ENCODE data around the gene CIROP. TPM values are rescaled to one million over a fixed set of nuclear protein-coding genes. Genes with fewer than 3 reads are reported as not detected.

CIROP gene
- total and polyA plus RNA-seq, 2 donors from 2014 or later = not detected

- Histone ChIP-seq H3K9ac (ENCODE audit: low read length in 3 of 3) (peak overlapping the region; percentile 63 to 93 (median 92)), H3K4me3 (ENCODE audit: low read length in 3 of 3) (peak overlapping the region; percentile 77 to 90 (median 81)), H3K27me3 (ENCODE audit: control insufficient read depth, insufficient read depth, low read length) (no peaks in the 10 kb centered on the region), H3K27ac (ENCODE audit: low read depth in 2 of 2, low read length in 2 of 2) (peak overlapping the region; percentile 72 to 83), H3K9me3 (ENCODE audit: control insufficient read depth in 2 of 3, insufficient read depth in 1 of 3, low read length in 3 of 3) (no peaks in the 10 kb centered on the region), H3K4me1 (ENCODE audit: control insufficient read depth in 2 of 3, insufficient read depth in 2 of 3, low read depth in 1 of 3, low read length in 3 of 3) (peaks cover 3 to 24% (median 21%) of the 10 kb centered on the region in 3 donors), H3K36me3 (ENCODE audit: control insufficient read depth in 2 of 3, insufficient read depth in 3 of 3, low read length in 3 of 3) (peaks cover 13 to 55% (median 28%) of the 10 kb centered on the region in 3 donors)
- FAIRE-seq (no peak), DNase-seq (peak; percentile 93 to 97 (median 94))
- intact Hi-C loops (cut with DNase I) = no loop called here
- TF ChIP-seq CTCF (IDR thresholded peaks at IDR 0.05; ENCODE audit: borderline replicate concordance, extremely low read depth, insufficient read depth) = no peak
These were observed 33.4 kb downstream of the CIROP start for GRCh38 chr14:23071244-23071920.

- Histone ChIP-seq H3K9ac (ENCODE audit: low read length in 3 of 3) (peak overlapping the region; percentile 0 to 93 (median 92)), H3K4me1 (ENCODE audit: control insufficient read depth in 2 of 3, insufficient read depth in 2 of 3, low read depth in 1 of 3, low read length in 3 of 3) (peaks cover 3 to 24% (median 21%) of the 10 kb centered on the region in 3 donors), H3K27ac (ENCODE audit: low read depth in 2 of 2, low read length in 2 of 2) (peak overlapping the region; percentile 72 to 83), H3K27me3 (ENCODE audit: control insufficient read depth, insufficient read depth, low read length) (no peaks in the 10 kb centered on the region), H3K4me3 (ENCODE audit: low read length in 3 of 3) (peak overlapping the region; percentile 77 to 90 (median 81)), H3K36me3 (ENCODE audit: control insufficient read depth in 2 of 3, insufficient read depth in 3 of 3, low read length in 3 of 3) (peaks cover 11 to 56% (median 30%) of the 10 kb centered on the region in 3 donors), H3K9me3 (ENCODE audit: control insufficient read depth in 2 of 3, insufficient read depth in 1 of 3, low read length in 3 of 3) (no peaks in the 10 kb centered on the region)
- FAIRE-seq (no peak), DNase-seq (peak in 2 of 5 donors; percentile 23 to 41)
- intact Hi-C loops (cut with DNase I) = no loop called here
- no peak for TF ChIP-seq CTCF (IDR thresholded peaks at IDR 0.05; ENCODE audit: borderline replicate concordance, extremely low read depth, insufficient read depth)
These were observed 34.3 kb downstream of the CIROP start for GRCh38 chr14:23070262-23071129.

GRCh38 chr14:23069413-23069806 lies 35.4 kb downstream of the CIROP start:
- Histone ChIP-seq H3K4me3 (ENCODE audit: low read length in 3 of 3) (no peak overlapping the region), H3K4me1 (ENCODE audit: control insufficient read depth in 2 of 3, insufficient read depth in 2 of 3, low read depth in 1 of 3, low read length in 3 of 3) (peaks cover 3 to 24% (median 21%) of the 10 kb centered on the region in 3 donors), H3K27me3 (ENCODE audit: control insufficient read depth, insufficient read depth, low read length) (no peaks in the 10 kb centered on the region), H3K27ac (ENCODE audit: low read depth in 2 of 2, low read length in 2 of 2) (peak overlapping the region in 1 of 2 donors; percentile 20), H3K9me3 (ENCODE audit: control insufficient read depth in 2 of 3, insufficient read depth in 1 of 3, low read length in 3 of 3) (no peaks in the 10 kb centered on the region), H3K9ac (ENCODE audit: low read length in 3 of 3) (peak overlapping the region in 1 of 3 donors; percentile 9), H3K36me3 (ENCODE audit: control insufficient read depth in 2 of 3, insufficient read depth in 3 of 3, low read length in 3 of 3) (peaks cover 11 to 49% (median 28%) of the 10 kb centered on the region in 3 donors)
- intact Hi-C loops (cut with DNase I) = no loop called here
- no peak for DNase-seq
- FAIRE-seq = no peak
- TF ChIP-seq CTCF (IDR thresholded peaks at IDR 0.05; ENCODE audit: borderline replicate concordance, extremely low read depth, insufficient read depth) = no peak
